B cell (primary cell): ENCODE results near the gene PLPPR1. TPM values are rescaled to one million over a fixed set of nuclear protein-coding genes. Genes with fewer than 3 reads are reported as not detected.
"Not testable (repeated sequence)": the region's sequence is repeated elsewhere in the genome, so short reads cannot be mapped to it uniquely, and the experiment has no call there.

Experiments used
- ATAC-seq: fragments of 200-7000 bp; cut with Tn5 transposase; one replicate; pipeline ENCODE4 v1.10.0; 2021; ENCODE audit warnings: low read depth, mild to moderate bottlenecking, moderate number of reproducible peaks, moderate library complexity
- CTCF ChIA-PET: fragments of 350-600 bp; sonication (Branson Sonifier 250); formaldehyde crosslinking; loops from one replicate; lab custom pipeline; 2021; ENCODE audit warnings: antibody characterized with exemption, inconsistent platforms; lab: Charles Lee
- POLR2A ChIA-PET: fragments of 350-600 bp; sonication (Branson Sonifier 250); formaldehyde crosslinking; loops from one replicate; lab custom pipeline; 2021; ENCODE audit warnings: antibody characterized with exemption; lab: Charles Lee
- DNase-seq: peaks from one replicate; pipeline ENCODE4 v3.0.0; 2013
- H2AFZ ChIP-seq: 2 replicates; pipeline ENCODE4 v1.6.1; 2012; ENCODE audit warnings: mild to moderate bottlenecking, low read depth, low read length; ENCODE audit not compliant: insufficient read depth, poor library complexity, severe bottlenecking
- H3K27ac ChIP-seq, 2 donors: 1 replicate in 1 of 2; 2 replicates in 1 of 2; pipeline ENCODE4 v1.5.1; 2012 to 2013; ENCODE audit warnings: low read length in 2 of 2, mild to moderate bottlenecking in 2 of 2, moderate library complexity in 1 of 2
- H3K27me3 ChIP-seq, 4 experiments: fragments of 200-600 bp in 1 of 4; sonication (generic) in 1 of 4; replicated peaks in 1 of 4; 1 replicate in 2 of 4; 2 replicates in 2 of 4; pipeline versions ENCODE4 v1.6.1 to v1.7.0; 2013 to 2016; ENCODE audit warnings: low read length in 3 of 4, mild to moderate bottlenecking in 2 of 4, mixed read lengths in 1 of 4, moderate library complexity in 1 of 4; ENCODE audit not compliant: insufficient read depth in 4 of 4, control insufficient read depth in 3 of 4; ENCODE audit errors: control extremely low read depth in 1 of 4
- H3K36me3 ChIP-seq, 2 experiments: replicated peaks in 1 of 2; 1 replicate in 1 of 2; 2 replicates in 1 of 2; pipeline versions ENCODE4 v1.6.1 to v1.7.1; 2013; ENCODE audit warnings: low read length in 1 of 2; ENCODE audit not compliant: insufficient read depth in 2 of 2, control insufficient read depth in 1 of 2; ENCODE audit errors: control extremely low read depth in 1 of 2, extremely low read depth in 1 of 2
- H3K4me1 ChIP-seq, 2 donors: fragments of 200-600 bp in 1 of 2; sonication (generic) in 1 of 2; 1 replicate in 1 of 2; 2 replicates in 1 of 2; pipeline versions ENCODE4 v1.5.1 to v1.6.1; 2013 to 2017; ENCODE audit warnings: low read length in 2 of 2; ENCODE audit not compliant: control insufficient read depth in 2 of 2, insufficient read depth in 2 of 2
- H3K4me2 ChIP-seq: replicated peaks from 2 replicates; pipeline ENCODE3; 2012; ENCODE audit warnings: mild to moderate bottlenecking, low read depth, low read length; ENCODE audit not compliant: poor library complexity, severe bottlenecking
- H3K4me3 ChIP-seq, 5 experiments: fragments of 200-600 bp in 1 of 5; sonication (generic) in 1 of 5; 1 replicate in 3 of 5; 2 replicates in 2 of 5; pipeline versions ENCODE4 v1.5.1 to v1.7.0; 2011 to 2016; ENCODE audit warnings: low read length in 4 of 5, mild to moderate bottlenecking in 4 of 5, low read depth in 2 of 5, control low read depth in 1 of 5, moderate library complexity in 1 of 5; ENCODE audit not compliant: insufficient read depth in 1 of 5; ENCODE audit errors: control extremely low read depth in 1 of 5, extremely low read depth in 1 of 5
- H3K79me2 ChIP-seq: fragments of 200-600 bp; sonication (generic); one replicate; pipeline ENCODE4 v1.6.0; 2016; ENCODE audit warnings: low read length; ENCODE audit not compliant: control insufficient read depth, insufficient read depth
- H3K9ac ChIP-seq: fragments of 200-600 bp; sonication (generic); 2 replicates; pipeline ENCODE4 v1.6.1; 2017; ENCODE audit warnings: mild to moderate bottlenecking, low read length, moderate library complexity
- H3K9me3 ChIP-seq, 3 donors: one replicate each; pipeline versions ENCODE4 v1.6.1 to v1.7.1; 2013; ENCODE audit warnings: low read length in 2 of 3; ENCODE audit not compliant: control insufficient read depth in 2 of 3, insufficient read depth in 1 of 3; ENCODE audit errors: control extremely low read depth in 1 of 3
- H4K20me1 ChIP-seq: 2 replicates; pipeline ENCODE4 v1.6.0; 2012; ENCODE audit warnings: mild to moderate bottlenecking, low read length; ENCODE audit not compliant: insufficient read depth, control insufficient read depth, poor library complexity, severe bottlenecking
- H3K27ac Mint-ChIP-seq: one replicate; pipeline ENCODE4 v1.8.0; 2021; ENCODE audit warnings: mixed read lengths
- H3K27me3 Mint-ChIP-seq: one replicate; pipeline ENCODE4 v1.8.0; 2021; ENCODE audit warnings: mixed read lengths
- H3K4me1 Mint-ChIP-seq: one replicate; pipeline ENCODE4 v1.8.0; 2021; ENCODE audit warnings: mixed read lengths
- H3K4me3 Mint-ChIP-seq: one replicate; pipeline ENCODE4 v1.8.0; 2021; ENCODE audit warnings: mixed read lengths
- H3K9me3 Mint-ChIP-seq: one replicate; pipeline ENCODE4 v1.8.0; 2022; ENCODE audit warnings: mixed read lengths; ENCODE audit not compliant: insufficient read depth
- CTCF ChIP-seq: fragments of 200-600 bp; IDR thresholded peaks from one replicate; pipeline ENCODE4 v1.8.0; 2022; ENCODE audit warnings: antibody characterized with exemption, mild to moderate bottlenecking
- EZH2 ChIP-seq: IDR thresholded peaks from 2 replicates; pipeline ENCODE4 v1.6.1; 2012; ENCODE audit warnings: borderline replicate concordance, low read depth, mild to moderate bottlenecking, moderate library complexity, low read length; ENCODE audit not compliant: insufficient read depth, poor library complexity, severe bottlenecking
- WGBS: methylation state at CpG from one replicate; pipeline ENCODE4 v1.1.5; 2013; ENCODE audit warnings: missing lambda C conversion rate; ENCODE audit not compliant: insufficient coverage; 5-methylcytosine and 5-hydroxymethylcytosine counted together
- intact Hi-C: fragments of 100-400 bp; cut with micrococcal nuclease; formaldehyde crosslinking; loops from one replicate; pipeline ENCODE4 v1.10.0; 2022
- polyA plus RNA-seq: library from polyadenylated mRNA; depleted of rRNA; stranded (reverse); fragments of >200 nt; gene quantifications from 2 replicates; pipeline ENCODE4 v1.2.3, GENCODE V29; 2012
- total RNA-seq, 2 donors: library from RNA; stranded (reverse); fragments of 120-200 nt in 1 of 2; gene quantifications; 1 replicate in 1 of 2; 2 replicates in 1 of 2; pipeline versions ENCODE4 v1.2.3 to v1.2.4, GENCODE V29; 2013 to 2022

Gene PLPPR1
- total and polyA plus RNA-seq, 2 donors (not counting 1 experiment from before 2014, with no cell fraction given): not detected

- intact Hi-C loops: no loop called here
- ChIA-PET POLR2A (no interaction called here), CTCF (no interaction called here)
- ATAC-seq: no peak
- Mint-ChIP-seq H3K4me3 (no peak overlapping the region), H3K4me1 (no peaks in the 10 kb centered on the region), H3K27me3 (no peaks in the 10 kb centered on the region), H3K9me3 (no peaks in the 10 kb centered on the region), H3K27ac (no peak overlapping the region)
- Histone ChIP-seq H3K4me3 (no peak overlapping the region), H3K36me3 (no peaks in the 10 kb centered on the region), H3K4me1 (no peaks in the 10 kb centered on the region), H3K9me3 (peaks cover 0 to 5% (median 2%) of the 10 kb centered on the region in 3 donors), H3K79me2 (no peaks in the 10 kb centered on the region), H4K20me1 (no peaks in the 10 kb centered on the region), H3K9ac (no peak overlapping the region), H3K4me2 (no peak overlapping the region), H3K27ac (no peak overlapping the region), H3K27me3 (no peaks in the 10 kb centered on the region), H2AFZ (no peak overlapping the region)
- WGBS: no CpG with 5 or more reads among the region's 2 CpGs
- DNase-seq: no peak
- TF ChIP-seq CTCF (no peak), EZH2 (no peak)
These were observed 93.4 kb downstream of the PLPPR1 start for GRCh38 chr9:101121836-101122399.

- ATAC-seq: no peak
- H3K36me3 ChIP-seq: no peaks in the 10 kb centered on the region
- Mint-ChIP-seq H3K4me3 (no peak overlapping the region), H3K4me1 (no peaks in the 10 kb centered on the region), H3K27ac (no peak overlapping the region), H3K27me3 (peaks cover 5% of the 10 kb centered on the region), H3K9me3 (peaks cover 4% of the 10 kb centered on the region)
- 14% methylated on average over 1 of the region's 2 CpGs for WGBS
- no peak overlapping the region for H2AFZ ChIP-seq
- H4K20me1 ChIP-seq: no peaks in the 10 kb centered on the region
- no peak for TF ChIP-seq CTCF
- no peak for TF ChIP-seq EZH2
- H3K4me1 ChIP-seq: no peaks in the 10 kb centered on the region
- POLR2A ChIA-PET: no interaction called here
- no peak overlapping the region for H3K9ac ChIP-seq
- H3K9me3 ChIP-seq: peaks cover 0 to 11% (median 2%) of the 10 kb centered on the region in 3 donors
- no peaks in the 10 kb centered on the region for H3K27me3 ChIP-seq
- intact Hi-C loops: no loop called here
- no peak overlapping the region for H3K4me3 ChIP-seq
- no peak overlapping the region for H3K4me2 ChIP-seq
- CTCF ChIA-PET: no interaction called here
- no peaks in the 10 kb centered on the region for H3K79me2 ChIP-seq
- H3K27ac ChIP-seq: no peak overlapping the region
- DNase-seq: no peak
These were observed 98.0 kb downstream of the PLPPR1 start for GRCh38 chr9:101126556-101126955.

GRCh38 chr9:101127369-101127768, 98.8 kb downstream of the PLPPR1 start:
- H3K9me3 ChIP-seq: peaks cover 0 to 11% (median 2%) of the 10 kb centered on the region in 3 donors
- H3K9ac ChIP-seq, ATAC-seq, H3K79me2 ChIP-seq, H2AFZ ChIP-seq, H3K9me3 Mint-ChIP-seq, DNase-seq, H3K4me3 ChIP-seq, H3K36me3 ChIP-seq, H3K4me1 Mint-ChIP-seq, CTCF ChIA-PET, H3K27ac ChIP-seq, H4K20me1 ChIP-seq, POLR2A ChIA-PET, H3K4me2 ChIP-seq, H3K27me3 ChIP-seq, H3K4me1 ChIP-seq, intact Hi-C loops, H3K4me3 Mint-ChIP-seq, H3K27ac Mint-ChIP-seq, H3K27me3 Mint-ChIP-seq: not testable (repeated sequence)
- WGBS: 45% methylated on average over 2 of the region's 3 CpGs
